NCI-H146 treated with DMSO at 0.1 percent for 48 hours (cell line): ENCODE measurements around the gene POFUT1.
A peak's percentile ranks its signal among the peaks of the same experiment; 100 is the strongest.

Source experiments
- DNase-seq: peaks from one replicate; lab custom pipeline; 2025; ENCODE audit not compliant: unreplicated experiment; lab: John Stamatoyannopoulos, UW

The POFUT1 gene

GRCh38 chr20:32205843-32206759, 1.6 kb upstream of the POFUT1 start:
- DNase-seq: no peak

DNA sequence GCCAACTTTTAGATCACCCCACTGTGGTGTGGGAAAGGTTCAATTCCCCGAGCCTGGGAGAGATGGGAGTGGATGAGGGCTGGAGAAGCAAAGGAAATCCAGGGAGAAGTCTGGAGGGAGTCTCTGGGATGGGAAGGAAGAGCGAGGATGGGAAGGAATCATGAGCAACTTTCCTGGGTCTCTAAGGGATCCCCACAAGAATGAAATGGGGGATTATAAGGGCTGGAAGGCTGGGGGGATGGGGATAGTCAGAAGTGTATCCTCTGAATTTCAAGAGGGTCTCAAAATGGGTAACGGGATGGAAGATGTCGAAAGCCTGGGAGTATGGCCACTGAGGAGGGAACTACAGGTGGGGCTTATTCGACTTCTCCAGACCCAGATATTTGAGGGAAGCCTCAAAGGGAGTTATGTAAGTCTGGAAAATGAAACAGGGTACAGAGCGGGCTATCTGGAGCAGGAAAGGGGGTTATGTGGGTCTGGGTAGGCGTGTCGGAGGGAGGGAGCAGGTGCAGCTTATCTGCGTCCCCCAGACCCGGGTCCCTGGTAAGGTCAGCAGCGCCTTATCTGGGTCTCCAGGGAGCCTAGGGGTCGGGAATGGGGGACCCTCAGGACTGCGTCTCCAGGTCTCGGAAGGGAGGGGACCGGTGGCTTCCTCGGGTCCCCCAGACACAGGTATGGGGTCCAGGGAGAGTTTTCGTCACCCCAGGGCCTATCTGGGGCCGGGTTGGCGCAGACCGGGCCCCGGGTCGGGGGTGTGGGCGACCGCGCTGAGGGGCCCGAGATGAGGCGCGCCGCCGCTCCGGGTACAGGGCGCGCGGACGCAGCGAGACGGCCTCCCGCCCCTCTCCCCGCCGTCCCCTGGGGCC, 687 bp upstream of the POFUT1 start:
- DNase-seq: peak; percentile 28

- no peak for DNase-seq
Measured at GRCh38 chr20:32208499-32209154, 947 bp downstream of the POFUT1 start.

DNA sequence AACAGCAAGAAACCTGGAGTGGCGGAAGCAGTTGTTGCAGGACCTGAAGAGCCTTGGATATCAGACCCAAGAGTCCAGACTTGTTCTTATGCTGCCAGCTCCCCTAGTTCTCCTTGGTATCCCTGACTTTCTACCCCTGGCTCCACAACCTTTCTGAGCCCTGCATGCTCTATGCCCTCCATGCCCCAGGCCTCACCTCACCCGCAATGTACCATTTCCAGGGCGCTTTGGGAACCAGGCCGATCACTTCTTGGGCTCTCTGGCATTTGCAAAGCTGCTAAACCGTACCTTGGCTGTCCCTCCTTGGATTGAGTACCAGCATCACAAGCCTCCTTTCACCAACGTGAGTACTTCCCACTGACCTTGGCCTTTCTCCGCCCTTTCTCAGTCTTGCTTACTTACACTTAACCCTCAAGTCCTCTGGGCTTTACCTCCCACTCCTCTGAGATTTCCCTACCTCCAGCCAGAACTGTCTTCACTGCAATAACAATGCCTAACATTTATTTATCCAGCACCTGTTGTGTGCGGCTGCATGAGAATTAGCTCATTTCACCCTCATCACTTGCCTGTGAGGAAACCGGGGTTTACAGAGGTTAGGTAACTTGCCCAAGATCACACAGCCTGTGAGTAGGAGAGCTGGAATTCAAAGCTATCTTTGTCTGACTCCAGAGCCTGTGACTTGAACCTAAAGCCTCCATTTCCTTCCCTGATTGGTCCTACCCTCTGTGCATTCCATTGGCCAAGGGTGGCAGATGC, 2.3 kb downstream of the POFUT1 start:
- DNase-seq: no peak

DNA sequence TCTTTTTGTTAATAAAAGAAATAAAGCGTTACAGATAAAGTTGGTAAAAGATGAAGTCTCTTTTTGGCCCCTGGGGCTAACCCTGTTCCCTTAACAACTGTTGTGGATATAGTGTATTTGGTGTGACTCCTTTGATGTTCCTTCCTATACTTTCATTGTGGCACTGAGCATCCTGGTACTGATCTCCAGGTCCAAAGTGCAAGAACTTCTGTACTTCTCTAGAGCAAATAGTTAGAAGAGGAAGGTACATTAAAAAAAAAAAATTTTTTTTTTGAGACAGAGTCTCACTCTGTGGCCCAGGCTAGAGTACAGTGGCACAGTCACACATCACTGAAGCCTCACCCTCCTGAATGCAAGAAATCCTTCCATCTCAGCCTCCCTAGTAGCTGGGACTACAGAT, 6.2 kb downstream of the POFUT1 start:
- DNase-seq: no peak

GRCh38 chr20:32215147-32215546, 7.5 kb downstream of the POFUT1 start:
- no peak for DNase-seq

GRCh38 chr20:32215729-32216128, 8.0 kb downstream of the POFUT1 start:
- no peak for DNase-seq

DNA sequence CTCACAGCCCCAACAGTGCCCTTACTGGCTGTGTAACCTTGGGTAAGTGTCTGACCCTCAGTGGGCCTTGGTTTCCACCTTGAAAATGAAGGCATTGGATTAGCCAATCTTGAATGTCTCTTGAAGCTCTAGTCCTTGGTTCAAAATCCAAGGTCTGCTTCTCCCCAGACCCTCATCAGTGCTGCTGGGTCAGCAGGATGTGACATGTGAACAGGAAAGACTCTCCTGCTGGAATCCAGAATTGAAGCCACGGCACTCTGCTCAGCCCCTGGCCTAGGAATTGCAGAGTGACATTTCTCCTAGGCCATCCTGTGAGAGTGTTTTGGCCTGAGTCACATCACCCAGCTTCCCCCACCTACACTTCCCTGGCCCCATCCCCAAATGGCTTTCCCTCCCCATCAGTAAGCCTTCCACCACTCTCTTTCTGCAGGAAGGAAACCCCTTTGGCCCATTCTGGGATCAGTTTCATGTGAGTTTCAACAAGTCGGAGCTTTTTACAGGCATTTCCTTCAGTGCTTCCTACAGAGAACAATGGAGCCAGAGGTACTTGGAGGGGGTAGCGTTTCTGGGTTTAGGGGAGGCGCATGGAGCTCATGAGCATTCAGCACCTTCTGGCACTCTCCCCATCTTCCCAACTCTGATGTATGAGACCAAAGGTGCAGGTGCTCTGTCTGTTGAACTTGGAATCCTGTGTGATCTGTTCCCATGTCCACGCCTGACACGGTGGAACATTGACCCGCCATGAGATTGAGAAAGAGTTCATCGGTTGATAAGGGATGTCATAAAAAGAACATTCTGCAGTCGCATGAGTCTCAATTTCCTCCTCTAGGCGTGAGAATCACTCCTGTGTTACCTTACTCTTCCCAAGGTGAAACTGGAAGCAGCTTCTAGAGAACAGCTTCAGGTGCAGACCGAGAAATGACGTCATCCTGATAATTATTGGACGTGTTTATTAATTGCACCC, 8.8 kb downstream of the POFUT1 start:
- DNase-seq: no peak

GRCh38 chr20:32218156-32218900, 10.6 kb downstream of the POFUT1 start:
- DNase-seq: no peak

DNA sequence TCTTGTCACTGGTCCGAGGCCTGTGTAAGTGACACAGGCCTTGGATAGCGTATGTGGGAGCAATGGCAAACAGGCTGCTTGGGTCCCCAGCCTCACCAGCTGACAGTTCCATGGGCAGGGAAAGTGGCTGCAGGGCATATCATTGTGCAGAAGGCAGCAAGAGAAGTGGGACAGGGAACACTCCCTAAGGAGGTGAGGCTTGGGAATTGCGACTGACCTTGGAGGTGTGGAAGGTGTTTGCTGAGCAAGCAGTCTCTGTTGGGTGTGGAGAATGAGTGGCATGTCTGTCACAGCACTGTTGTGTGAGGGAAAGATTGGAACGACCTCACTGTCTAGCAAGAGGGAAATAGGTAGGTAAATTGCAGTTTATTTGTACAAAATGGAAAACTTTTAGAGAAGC, 16.8 kb downstream of the POFUT1 start:
- DNase-seq: no peak

DNA sequence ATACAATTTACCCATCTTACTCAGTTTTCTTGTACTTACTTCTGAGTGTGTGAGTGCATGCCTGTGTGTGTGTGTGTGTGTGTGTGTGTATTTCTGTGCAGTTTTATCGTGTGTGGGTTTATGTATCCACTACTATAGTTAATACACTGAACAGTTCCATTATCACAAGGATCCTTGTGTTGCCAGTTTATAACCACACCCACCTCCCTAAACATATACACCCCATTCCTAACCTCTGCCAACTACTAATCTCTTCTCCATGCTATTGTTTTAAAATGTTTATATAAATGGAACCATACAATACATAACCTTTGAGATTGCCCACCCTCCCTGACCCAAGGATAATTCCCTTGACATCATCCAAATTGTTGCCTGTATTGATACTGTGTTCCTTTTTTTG, 18.7 kb downstream of the POFUT1 start:
- DNase-seq: no peak

- DNase-seq: no peak
Measured at GRCh38 chr20:32227306-32227705, 19.6 kb downstream of the POFUT1 start.

- DNase-seq: no peak
Measured at GRCh38 chr20:32227744-32228688, 20.3 kb downstream of the POFUT1 start.

GRCh38 chr20:32229251-32229747, 21.6 kb downstream of the POFUT1 start:
- no peak for DNase-seq

DNA sequence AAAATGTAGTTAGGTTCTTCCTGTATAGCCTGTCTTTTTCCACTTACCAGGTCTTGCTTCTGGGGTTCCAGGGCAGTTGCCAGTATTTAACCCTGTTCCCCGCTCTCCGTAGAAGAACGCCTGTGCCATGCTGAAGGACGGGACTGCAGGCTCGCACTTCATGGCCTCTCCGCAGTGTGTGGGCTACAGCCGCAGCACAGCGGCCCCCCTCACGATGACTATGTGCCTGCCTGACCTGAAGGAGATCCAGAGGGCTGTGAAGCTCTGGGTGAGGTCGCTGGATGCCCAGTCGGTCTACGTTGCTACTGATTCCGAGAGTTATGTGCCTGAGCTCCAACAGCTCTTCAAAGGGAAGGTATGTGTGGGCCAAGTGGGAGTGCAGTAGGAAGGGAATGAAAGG, 23.0 kb downstream of the POFUT1 start:
- DNase-seq: no peak

DNA sequence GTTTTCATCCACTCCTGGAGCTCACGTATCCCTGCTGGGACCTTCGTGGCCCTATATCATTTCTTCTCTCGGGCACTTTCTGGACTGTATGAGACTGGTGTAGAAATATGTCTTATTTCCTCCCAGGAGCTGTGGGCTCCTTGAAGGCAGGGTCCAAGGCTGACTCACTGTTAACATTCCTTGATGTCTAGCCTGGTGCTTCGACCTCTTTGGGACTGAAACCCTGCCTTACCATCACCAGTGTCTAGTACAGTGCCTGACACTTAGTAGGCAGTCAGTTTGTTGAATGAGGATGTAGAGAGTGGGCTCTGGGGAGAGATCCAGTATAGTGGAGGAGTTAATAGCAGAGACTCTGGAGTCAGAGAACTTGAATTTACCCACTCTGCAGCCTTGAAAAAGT, 23.6 kb downstream of the POFUT1 start:
- no peak for DNase-seq

- DNase-seq: no peak
Measured at GRCh38 chr20:32231847-32232246, 24.2 kb downstream of the POFUT1 start.
